ENCODE data around the gene WDR53.

The WDR53 gene

DNA sequence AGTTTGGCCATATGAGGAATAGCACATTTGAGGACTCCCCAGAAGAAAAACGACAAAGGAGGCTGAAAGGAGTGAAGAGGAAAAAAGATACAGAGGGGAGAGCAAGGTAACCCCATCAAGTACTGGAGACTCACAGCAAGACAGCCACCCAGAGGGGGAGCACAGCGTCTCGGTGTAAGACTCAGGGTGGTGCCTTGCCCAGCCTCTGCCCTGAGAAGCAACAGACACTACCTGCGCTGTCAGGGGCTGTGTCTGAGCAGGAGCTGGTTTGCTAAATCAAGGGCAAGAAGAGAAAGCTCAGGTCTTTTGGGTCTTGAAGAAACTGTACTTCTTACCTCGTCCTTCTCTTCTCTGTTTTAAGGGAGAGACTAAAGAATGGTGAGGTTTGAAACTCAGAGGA, 28.0 kb upstream of the WDR53 start:
- TF ChIP-seq, protein P1, sequence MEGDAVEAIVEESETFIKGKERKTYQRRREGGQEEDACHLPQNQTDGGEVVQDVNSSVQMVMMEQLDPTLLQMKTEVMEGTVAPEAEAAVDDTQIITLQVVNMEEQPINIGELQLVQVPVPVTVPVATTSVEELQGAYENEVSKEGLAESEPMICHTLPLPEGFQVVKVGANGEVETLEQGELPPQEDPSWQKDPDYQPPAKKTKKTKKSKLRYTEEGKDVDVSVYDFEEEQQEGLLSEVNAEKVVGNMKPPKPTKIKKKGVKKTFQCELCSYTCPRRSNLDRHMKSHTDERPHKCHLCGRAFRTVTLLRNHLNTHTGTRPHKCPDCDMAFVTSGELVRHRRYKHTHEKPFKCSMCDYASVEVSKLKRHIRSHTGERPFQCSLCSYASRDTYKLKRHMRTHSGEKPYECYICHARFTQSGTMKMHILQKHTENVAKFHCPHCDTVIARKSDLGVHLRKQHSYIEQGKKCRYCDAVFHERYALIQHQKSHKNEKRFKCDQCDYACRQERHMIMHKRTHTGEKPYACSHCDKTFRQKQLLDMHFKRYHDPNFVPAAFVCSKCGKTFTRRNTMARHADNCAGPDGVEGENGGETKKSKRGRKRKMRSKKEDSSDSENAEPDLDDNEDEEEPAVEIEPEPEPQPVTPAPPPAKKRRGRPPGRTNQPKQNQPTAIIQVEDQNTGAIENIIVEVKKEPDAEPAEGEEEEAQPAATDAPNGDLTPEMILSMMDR (conservative IDR thresholded peaks at IDR 0.05; ENCODE audit: low read length), result 0 out of 2 replicates have a peak, but pooled peaks have one; percentile 19
- no peak for TF ChIP-seq EZH2phosphoT487 (IDR thresholded peaks at IDR 0.05; ENCODE audit: borderline replicate concordance)
- Histone ChIP-seq H3F3A (ENCODE audit: low read depth) (no peaks in the 10 kb centered on the region), H3K4me2 (ENCODE audit: low read depth, low read length, poor library complexity, severe bottlenecking) (peak overlapping the region; percentile 80), H4K20me1 (ENCODE audit: insufficient read depth, low read length, poor library complexity, severe bottlenecking) (no peaks in the 10 kb centered on the region), H3K36me3 (ENCODE audit: insufficient read depth, low read length) (no peaks in the 10 kb centered on the region), H3K4me1 (ENCODE audit: insufficient read depth, low read length, poor library complexity, severe bottlenecking) (peaks cover 29% of the 10 kb centered on the region), H3K9me3 (ENCODE audit: insufficient read depth, low read depth, low read length) (no peaks in the 10 kb centered on the region), H3K9ac (ENCODE audit: low read depth, low read length, poor library complexity, severe bottlenecking) (peak overlapping the region; percentile 72), H3K9me2 (replicated peaks; ENCODE audit: low read depth, low read length) (no peaks in the 10 kb centered on the region), H3K4me3 (ENCODE audit: low read length, poor library complexity, severe bottlenecking) (peak overlapping the region; percentile 76), H3K79me2 (ENCODE audit: insufficient read depth, low read length) (peaks cover 17% of the 10 kb centered on the region), H3K27me3 (ENCODE audit: insufficient read depth, low read length, poor library complexity, severe bottlenecking) (no peaks in the 10 kb centered on the region), H2AFZ (ENCODE audit: low read length) (peak overlapping the region; percentile 12; the same call in 1 of the 2 replicates)

DNA sequence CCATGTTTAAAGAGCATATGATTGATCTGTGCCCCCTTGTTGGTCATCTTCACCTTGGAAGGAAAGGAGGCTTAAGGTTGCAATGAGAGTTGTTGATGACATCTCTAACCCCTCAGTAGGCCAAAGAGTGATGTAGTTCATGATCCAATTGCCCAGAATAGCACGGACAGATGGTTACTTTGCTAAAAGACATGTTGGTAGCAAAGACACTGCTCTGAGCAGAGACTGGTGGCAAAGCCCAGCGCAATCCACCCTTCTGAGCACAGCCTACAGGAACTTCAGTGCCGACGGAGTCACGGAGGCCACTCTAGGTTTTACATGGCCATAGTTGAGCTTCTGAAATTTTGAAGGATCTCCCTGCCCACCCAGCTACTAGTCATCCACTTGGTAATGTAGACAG, 21.9 kb upstream of the WDR53 start:
- Histone ChIP-seq H3F3A (ENCODE audit: low read depth) (no peaks in the 10 kb centered on the region), H2AFZ (ENCODE audit: low read length) (no peak overlapping the region), H3K9me2 (replicated peaks; ENCODE audit: low read depth, low read length) (no peaks in the 10 kb centered on the region), H3K9ac (ENCODE audit: low read depth, low read length, poor library complexity, severe bottlenecking) (no peak overlapping the region), H4K20me1 (ENCODE audit: insufficient read depth, low read length, poor library complexity, severe bottlenecking) (no peaks in the 10 kb centered on the region), H3K4me3 (ENCODE audit: low read length, poor library complexity, severe bottlenecking) (no peak overlapping the region), H3K27me3 (ENCODE audit: insufficient read depth, low read length, poor library complexity, severe bottlenecking) (no peaks in the 10 kb centered on the region), H3K4me2 (ENCODE audit: low read depth, low read length, poor library complexity, severe bottlenecking) (no peak overlapping the region), H3K4me1 (ENCODE audit: insufficient read depth, low read length, poor library complexity, severe bottlenecking) (peaks cover 2% of the 10 kb centered on the region), H3K36me3 (ENCODE audit: insufficient read depth, low read length) (peaks cover 18% of the 10 kb centered on the region; the same call in 1 of the 2 replicates), H3K9me3 (ENCODE audit: insufficient read depth, low read depth, low read length) (no peaks in the 10 kb centered on the region), H3K79me2 (ENCODE audit: insufficient read depth, low read length) (0 out of 2 replicates have a peak, but pooled peaks cover 2% of the 10 kb centered on the region)
- TF ChIP-seq, protein P1 (conservative IDR thresholded peaks at IDR 0.05; ENCODE audit: low read length), result no peak
- TF ChIP-seq EZH2phosphoT487 (IDR thresholded peaks at IDR 0.05; ENCODE audit: borderline replicate concordance), result no peak

DNA sequence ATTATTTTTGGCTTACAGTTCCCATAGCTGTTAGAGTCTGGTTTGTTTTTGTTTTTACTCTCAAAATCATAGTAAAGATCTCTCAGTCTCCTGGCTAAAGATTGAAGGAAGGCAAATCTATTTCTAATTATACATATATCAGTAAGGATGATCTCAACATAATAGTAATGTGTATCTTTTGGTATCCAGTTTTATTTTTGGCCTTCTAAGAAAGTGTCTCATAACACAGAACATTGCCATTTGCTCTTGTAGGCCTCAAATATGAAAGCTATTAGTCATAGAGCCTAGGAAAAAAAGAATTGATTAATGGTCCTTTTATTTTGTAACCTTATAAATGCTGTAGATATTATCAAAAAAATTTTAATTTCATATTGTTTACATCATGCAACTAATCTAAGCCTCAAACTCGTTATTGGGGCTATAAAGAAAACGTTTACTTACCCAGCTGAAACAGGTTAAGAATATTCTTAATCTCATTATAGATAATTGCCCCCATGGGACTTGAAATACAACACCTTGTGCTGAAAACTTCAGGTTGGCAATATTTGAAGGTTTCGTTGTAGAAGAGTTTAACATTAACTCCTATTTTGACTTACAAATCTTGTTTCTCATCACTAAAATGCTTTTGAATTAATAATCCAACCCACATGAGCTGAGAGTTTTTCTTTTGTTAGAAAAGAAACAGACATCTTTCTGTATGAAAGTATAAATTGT, 16.8 kb upstream of the WDR53 start:
- Histone ChIP-seq H2AFZ (ENCODE audit: low read length) (no peak overlapping the region), H3K9me3 (ENCODE audit: insufficient read depth, low read depth, low read length) (no peaks in the 10 kb centered on the region), H4K20me1 (ENCODE audit: insufficient read depth, low read length, poor library complexity, severe bottlenecking) (no peaks in the 10 kb centered on the region), H3K9me2 (replicated peaks; ENCODE audit: low read depth, low read length) (no peaks in the 10 kb centered on the region), H3K9ac (ENCODE audit: low read depth, low read length, poor library complexity, severe bottlenecking) (no peak overlapping the region), H3K4me2 (ENCODE audit: low read depth, low read length, poor library complexity, severe bottlenecking) (no peak overlapping the region), H3K79me2 (ENCODE audit: insufficient read depth, low read length) (peaks cover 15% of the 10 kb centered on the region), H3F3A (ENCODE audit: low read depth) (0 out of 2 replicates have a peak, but pooled peaks cover 5% of the 10 kb centered on the region), H3K4me1 (ENCODE audit: insufficient read depth, low read length, poor library complexity, severe bottlenecking) (peaks cover 3% of the 10 kb centered on the region), H3K36me3 (ENCODE audit: insufficient read depth, low read length) (peaks cover 52% of the 10 kb centered on the region), H3K27me3 (ENCODE audit: insufficient read depth, low read length, poor library complexity, severe bottlenecking) (no peaks in the 10 kb centered on the region), H3K4me3 (ENCODE audit: low read length, poor library complexity, severe bottlenecking) (no peak overlapping the region)
- no peak for TF ChIP-seq EZH2phosphoT487 (IDR thresholded peaks at IDR 0.05; ENCODE audit: borderline replicate concordance)
- TF ChIP-seq, protein P1 (conservative IDR thresholded peaks at IDR 0.05; ENCODE audit: low read length), result no peak
